IMR-90 (cell line): ENCODE data around the gene TNIP2. TPM values are rescaled to one million over a fixed set of nuclear protein-coding genes. Genes with fewer than 3 reads are reported as not detected.

Source experiments
- ATAC-seq: fragments of 200-7000 bp; cut with Tn5 transposase; 2 replicates; pipeline ENCODE4 v1.9.1; 2020; ENCODE audit warnings: low read depth, mild to moderate bottlenecking, moderate library complexity
- BruUV-seq: library from RNA; stranded (reverse); fragments of 400-500 nt; replicated peaks from 2 replicates; lab custom pipeline; 2021; lab: Mats Ljungman, UMichigan
- CTCF ChIA-PET: fragments of 300-600 bp; formaldehyde crosslinking; extraction: SDS; loops from one replicate; lab custom pipeline; 2021; ENCODE audit warnings: antibody characterized with exemption; lab: Yijun Ruan, JAX
- POLR2A ChIA-PET: fragments of 300-600 bp; sonication (Branson Sonifier 250); formaldehyde crosslinking; loops from one replicate; lab custom pipeline; 2022; ENCODE audit warnings: antibody characterized with exemption; ENCODE audit not compliant: unreplicated experiment; lab: Charles Lee
- DNase-seq: peaks from one replicate; pipeline ENCODE4 v3.0.0; 2013
- H2AFZ ChIP-seq: replicated peaks from 2 replicates; pipeline ENCODE3; 2013; ENCODE audit warnings: low read length, mild to moderate bottlenecking; ENCODE audit not compliant: poor library complexity
- H2AK5ac ChIP-seq: 2 replicates; pipeline ENCODE4 v1.6.1; 2013; ENCODE audit warnings: low read depth, low read length, inconsistent platforms
- H2AK9ac ChIP-seq: replicated peaks from 2 replicates; pipeline ENCODE3; 2013; ENCODE audit warnings: mild to moderate bottlenecking, low read depth, low read length, moderate library complexity; ENCODE audit not compliant: poor library complexity
- H2BK120ac ChIP-seq: 2 replicates; pipeline ENCODE4 v1.6.1; 2013; ENCODE audit warnings: low read depth, low read length, inconsistent platforms
- H2BK15ac ChIP-seq: 3 replicates; pipeline ENCODE4 v1.6.1; 2013; ENCODE audit warnings: low read depth, low read length, inconsistent platforms
- H2BK20ac ChIP-seq: 2 replicates; pipeline ENCODE4 v1.6.1; 2013; ENCODE audit warnings: low read depth, mild to moderate bottlenecking, inconsistent platforms, low read length, moderate library complexity
- H2BK5ac ChIP-seq: 2 replicates; pipeline ENCODE4 v1.6.1; 2013; ENCODE audit warnings: mild to moderate bottlenecking, low read depth, low read length, inconsistent platforms; ENCODE audit not compliant: poor library complexity, severe bottlenecking
- H3K14ac ChIP-seq: replicated peaks from 2 replicates; pipeline ENCODE4 v1.6.1; 2013; ENCODE audit warnings: low read depth, low read length, inconsistent platforms
- H3K18ac ChIP-seq: 2 replicates; pipeline ENCODE4 v1.6.1; 2013; ENCODE audit warnings: low read depth, low read length, control low read depth
- H3K23ac ChIP-seq: 2 replicates; pipeline ENCODE4 v1.6.1; 2013; ENCODE audit warnings: low read depth, low read length, inconsistent platforms
- H3K27ac ChIP-seq: 2 replicates; pipeline ENCODE4 v1.5.1; 2013; ENCODE audit warnings: mild to moderate bottlenecking, control low read depth, low read length; ENCODE audit not compliant: insufficient read depth
- H3K27me3 ChIP-seq: 2 replicates; pipeline ENCODE4 v1.6.1; 2013; ENCODE audit warnings: low read length; ENCODE audit not compliant: control insufficient read depth, insufficient read depth
- H3K36me3 ChIP-seq: 2 replicates; pipeline ENCODE4 v1.6.1; 2013; ENCODE audit warnings: low read length, mixed read lengths; ENCODE audit not compliant: control insufficient read depth, insufficient read depth
- H3K4ac ChIP-seq: 2 replicates; pipeline ENCODE4 v1.6.1; 2013; ENCODE audit warnings: low read depth, low read length, inconsistent platforms
- H3K4me1 ChIP-seq: 2 replicates; pipeline ENCODE4 v1.6.1; 2013; ENCODE audit warnings: low read length, mixed read lengths; ENCODE audit not compliant: control insufficient read depth, insufficient read depth
- H3K4me2 ChIP-seq: 2 replicates; pipeline ENCODE4 v1.6.1; 2013; ENCODE audit warnings: low read depth, mild to moderate bottlenecking, control low read depth, low read length, moderate library complexity
- H3K4me3 ChIP-seq: 2 replicates; pipeline ENCODE4 v1.5.1; 2013; ENCODE audit warnings: low read depth, mild to moderate bottlenecking, control low read depth, low read length, moderate library complexity; ENCODE audit not compliant: insufficient read depth
- H3K56ac ChIP-seq: 2 replicates; pipeline ENCODE4 v1.6.1; 2013; ENCODE audit warnings: low read length, inconsistent platforms; ENCODE audit not compliant: insufficient read depth; ENCODE audit errors: extremely low read depth
- H3K79me1 ChIP-seq, 2 experiments: 2 replicates each; pipeline ENCODE4 v1.6.1; 2013; ENCODE audit warnings: low read length in 2 of 2, inconsistent platforms in 1 of 2, low read depth in 1 of 2
- H3K9ac ChIP-seq: 2 replicates; pipeline ENCODE4 v1.6.1; 2013; ENCODE audit warnings: low read depth, low read length, control low read depth
- H3K9me1 ChIP-seq: 2 replicates; pipeline ENCODE4 v1.6.1; 2013; ENCODE audit warnings: low read length, inconsistent platforms; ENCODE audit not compliant: insufficient read depth
- H3K9me3 ChIP-seq: 2 replicates; pipeline ENCODE4 v1.6.1; 2013; ENCODE audit warnings: low read length; ENCODE audit not compliant: control insufficient read depth, insufficient read depth
- H4K20me1 ChIP-seq: 2 replicates; pipeline ENCODE4 v1.6.1; 2013; ENCODE audit warnings: low read length, inconsistent platforms; ENCODE audit not compliant: insufficient read depth
- H4K5ac ChIP-seq: 2 replicates; pipeline ENCODE4 v1.6.1; 2013; ENCODE audit warnings: mild to moderate bottlenecking, low read depth, low read length, control low read depth
- H4K8ac ChIP-seq, 2 experiments: 2 replicates each; pipeline ENCODE4 v1.6.1; 2013; ENCODE audit warnings: low read depth in 2 of 2, low read length in 2 of 2, control low read depth in 1 of 2, inconsistent platforms in 1 of 2
- H4K91ac ChIP-seq: 2 replicates; pipeline ENCODE4 v1.6.1; 2013; ENCODE audit warnings: low read depth, low read length, inconsistent platforms; ENCODE audit not compliant: insufficient read depth
- BHLHE40 ChIP-seq: fragments of 150-350 bp; IDR thresholded peaks from 2 replicates; pipeline ENCODE4 v1.6.1; 2016; ENCODE audit warnings: mild to moderate bottlenecking, low read depth, low read length
- CEBPB ChIP-seq: IDR thresholded peaks from 2 replicates; pipeline ENCODE4 v1.6.1; 2012; ENCODE audit warnings: low read depth, low read length, improper control_type of control experiment
- CHD1 ChIP-seq: IDR thresholded peaks from 2 replicates; pipeline ENCODE4 v1.6.1; 2012; ENCODE audit warnings: low read depth, low read length, improper control_type of control experiment
- FOS ChIP-seq: fragments of 150-350 bp; IDR thresholded peaks from 2 replicates; pipeline ENCODE4 v1.6.1; 2016; ENCODE audit warnings: low read depth, low read length
- MAFK ChIP-seq: IDR thresholded peaks from 2 replicates; pipeline ENCODE4 v1.6.1; 2012; ENCODE audit warnings: low read depth, low read length, improper control_type of control experiment
- MAZ ChIP-seq: IDR thresholded peaks from 2 replicates; pipeline ENCODE4 v1.6.1; 2012; ENCODE audit warnings: low read depth, mild to moderate bottlenecking, low read length, improper control_type of control experiment, moderate library complexity, borderline replicate concordance
- MXI1 ChIP-seq: IDR thresholded peaks from 2 replicates; pipeline ENCODE4 v1.6.1; 2012; ENCODE audit warnings: low read depth, mild to moderate bottlenecking, low read length, moderate library complexity, borderline replicate concordance
- NFE2L2 ChIP-seq: fragments of 150-350 bp; IDR thresholded peaks from 2 replicates; pipeline ENCODE4 v1.6.1; 2016; ENCODE audit warnings: low read depth, mild to moderate bottlenecking, low read length
- POLR2A ChIP-seq: IDR thresholded peaks from 2 replicates; pipeline ENCODE4 v1.6.1; 2012; ENCODE audit warnings: mild to moderate bottlenecking, low read depth, low read length
- RAD21 ChIP-seq: IDR thresholded peaks from 2 replicates; pipeline ENCODE4 v1.6.1; 2012; ENCODE audit warnings: low read length, improper control_type of control experiment
- RCOR1 ChIP-seq: IDR thresholded peaks from 2 replicates; pipeline ENCODE4 v1.6.1; 2012; ENCODE audit warnings: mild to moderate bottlenecking, low read length, improper control_type of control experiment; ENCODE audit not compliant: insufficient replicate concordance
- RFX5 ChIP-seq: IDR thresholded peaks from 2 replicates; pipeline ENCODE4 v1.8.0; 2012; ENCODE audit warnings: low read depth, mild to moderate bottlenecking, low read length, moderate library complexity
- SMC3 ChIP-seq: fragments of 150-350 bp; IDR thresholded peaks from 2 replicates; pipeline ENCODE4 v1.6.1; 2016; ENCODE audit warnings: low read depth, mild to moderate bottlenecking, antibody characterized with exemption, low read length, moderate library complexity
- USF2 ChIP-seq: fragments of 150-350 bp; IDR thresholded peaks from 2 replicates; pipeline ENCODE4 v1.6.1; 2017; ENCODE audit warnings: mild to moderate bottlenecking, antibody characterized with exemption, low read length, low read depth
- WGBS, 2 experiments: methylation state at CpG; one replicate each; pipeline versions ENCODE4 v1.1.5 to v1.1.7; 2013; ENCODE audit warnings: missing lambda C conversion rate in 2 of 2; ENCODE audit not compliant: insufficient read length in 1 of 2; ENCODE audit errors: extremely low coverage in 2 of 2; 5-methylcytosine and 5-hydroxymethylcytosine counted together
- dilution Hi-C: fragments of 300-500 bp; cut with HindIII; formaldehyde crosslinking; loops from one replicate; pipeline ENCODE4 v1.14.3; 2018; ENCODE audit warnings: low sequenced_read_pairs; ENCODE audit not compliant: unreplicated experiment
- in situ Hi-C: fragments of 300-500 bp; cut with MboI; formaldehyde crosslinking; loops from 3 replicates; pipeline ENCODE4 v1.14.3; 2019; ENCODE audit warnings: low sequenced_read_pairs, inconsistent platforms, mixed read lengths
- intact Hi-C: fragments of 100-400 bp; cut with micrococcal nuclease; formaldehyde crosslinking; loops from 2 replicates; pipeline ENCODE4 v1.10.0; 2022
- polyA plus RNA-seq, 3 experiments: library from polyadenylated mRNA; depleted of rRNA; stranded (reverse); fragments of >200 nt; gene quantifications; 2 replicates each; pipeline ENCODE4 v1.2.3, GENCODE V29; 2012; ENCODE audit warnings: low replicate concordance in 1 of 3
- total RNA-seq: library from RNA; depleted of rRNA; stranded (reverse); fragments of >200 nt; gene quantifications from 2 replicates; pipeline ENCODE4 v1.2.3, GENCODE V29; 2012
- TF ChIP-seq, protein P1 (sequence below): conservative IDR thresholded peaks from 2 replicates; pipeline ENCODE4 v1.5.1; 2012; ENCODE audit warnings: mild to moderate bottlenecking, low read depth, low read length, improper control_type of control experiment

TNIP2 gene
- total and polyA plus RNA-seq, 2 of the 4 experiments (the other 2 are of a cell fraction) = 33.3 to 38.5 TPM

GRCh38 chr4:2754848-2755819 is 1.0 kb downstream of the TNIP2 start:
- peaks cover 32% of the 10 kb centered on the region for H3K9me1 ChIP-seq
- H3K9me3 ChIP-seq = no peaks in the 10 kb centered on the region
- ATAC-seq = no peak
- H3K56ac ChIP-seq = 0 out of 2 replicates have a peak overlapping the region, but pooled peaks have one; percentile 24
- CTCF ChIA-PET = no interaction called here
- peak overlapping the region; percentile 99 for H3K4me3 ChIP-seq
- no peak overlapping the region for H2BK15ac ChIP-seq
- H3K9ac ChIP-seq = peak overlapping the region; percentile 91
- DNase-seq = no peak
- peak overlapping the region; percentile 75 for H2AK5ac ChIP-seq
- intact Hi-C loops (no loop called here), in situ Hi-C loops (loop anchor here (25.0 kb wide), 1 partner anchor 282 kb away; no protein-coding TSS in a partner anchor), dilution Hi-C loops (no loop called here)
- H3K4me1 ChIP-seq = peaks cover 8% of the 10 kb centered on the region
- peak overlapping the region; percentile 68 for H4K5ac ChIP-seq
- H2AFZ ChIP-seq = peak overlapping the region; percentile 58
- WGBS, 2 experiments = 93% methylated on average over 6 of the region's 23 CpGs; no CpG with 5 or more reads in 1 of the 2 experiments
- no peak overlapping the region for H2BK120ac ChIP-seq
- H2BK20ac ChIP-seq = no peak overlapping the region
- peaks cover 30 to 53% of the 10 kb centered on the region in 2 experiments for H3K79me1 ChIP-seq
- H3K4ac ChIP-seq = peak overlapping the region; percentile 84
- peak overlapping the region; percentile 66 for H2BK5ac ChIP-seq
- peaks cover 27% of the 10 kb centered on the region for H4K20me1 ChIP-seq
- peak overlapping the region; percentile 60; the same call in 1 of the 2 replicates for H3K18ac ChIP-seq
- BruUV-seq = no TSS peak
- peak overlapping the region; percentile 98 for H2AK9ac ChIP-seq
- peaks cover 2% of the 10 kb centered on the region; the same call in 1 of the 2 replicates for H3K36me3 ChIP-seq
- peak overlapping the region; percentile 67 for H3K23ac ChIP-seq
- peak overlapping the region; percentile 72; the same call in 1 of the 2 replicates for H3K14ac ChIP-seq
- peak overlapping the region; percentile 79 for H3K27ac ChIP-seq
- H3K27me3 ChIP-seq = no peaks in the 10 kb centered on the region
- H3K4me2 ChIP-seq = peak overlapping the region; percentile 100
- peak overlapping the region; percentile 77 to 79; a peak in 1 of 4 replicates for H4K8ac ChIP-seq
- POLR2A ChIA-PET = no interaction called here
- peak overlapping the region; percentile 34 for H4K91ac ChIP-seq
- TF ChIP-seq RCOR1 = no peak
- no peak for TF ChIP-seq RFX5
- no peak for TF ChIP-seq FOS
- TF ChIP-seq MAZ = no peak
- TF ChIP-seq BHLHE40 = no peak
- TF ChIP-seq RAD21 = no peak
- no peak for TF ChIP-seq NFE2L2
- TF ChIP-seq USF2 = no peak
- no peak for TF ChIP-seq CEBPB
- TF ChIP-seq SMC3 = no peak
- TF ChIP-seq, protein P1, sequence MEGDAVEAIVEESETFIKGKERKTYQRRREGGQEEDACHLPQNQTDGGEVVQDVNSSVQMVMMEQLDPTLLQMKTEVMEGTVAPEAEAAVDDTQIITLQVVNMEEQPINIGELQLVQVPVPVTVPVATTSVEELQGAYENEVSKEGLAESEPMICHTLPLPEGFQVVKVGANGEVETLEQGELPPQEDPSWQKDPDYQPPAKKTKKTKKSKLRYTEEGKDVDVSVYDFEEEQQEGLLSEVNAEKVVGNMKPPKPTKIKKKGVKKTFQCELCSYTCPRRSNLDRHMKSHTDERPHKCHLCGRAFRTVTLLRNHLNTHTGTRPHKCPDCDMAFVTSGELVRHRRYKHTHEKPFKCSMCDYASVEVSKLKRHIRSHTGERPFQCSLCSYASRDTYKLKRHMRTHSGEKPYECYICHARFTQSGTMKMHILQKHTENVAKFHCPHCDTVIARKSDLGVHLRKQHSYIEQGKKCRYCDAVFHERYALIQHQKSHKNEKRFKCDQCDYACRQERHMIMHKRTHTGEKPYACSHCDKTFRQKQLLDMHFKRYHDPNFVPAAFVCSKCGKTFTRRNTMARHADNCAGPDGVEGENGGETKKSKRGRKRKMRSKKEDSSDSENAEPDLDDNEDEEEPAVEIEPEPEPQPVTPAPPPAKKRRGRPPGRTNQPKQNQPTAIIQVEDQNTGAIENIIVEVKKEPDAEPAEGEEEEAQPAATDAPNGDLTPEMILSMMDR = no peak
- TF ChIP-seq CHD1 = no peak
- TF ChIP-seq POLR2A = no peak
- TF ChIP-seq MAFK = no peak
- TF ChIP-seq MXI1 = no peak
